GM21423 (cell line): ENCODE data around the gene PLCL1.

ENCODE experiments used
- ATAC-seq: cut with Tn5 transposase; IDR thresholded peaks from one replicate; pipeline ENCODE4 v1.9.1; 2021; ENCODE audit warnings: mild to moderate bottlenecking, moderate library complexity; ENCODE audit not compliant: unreplicated experiment

The PLCL1 gene

DNA sequence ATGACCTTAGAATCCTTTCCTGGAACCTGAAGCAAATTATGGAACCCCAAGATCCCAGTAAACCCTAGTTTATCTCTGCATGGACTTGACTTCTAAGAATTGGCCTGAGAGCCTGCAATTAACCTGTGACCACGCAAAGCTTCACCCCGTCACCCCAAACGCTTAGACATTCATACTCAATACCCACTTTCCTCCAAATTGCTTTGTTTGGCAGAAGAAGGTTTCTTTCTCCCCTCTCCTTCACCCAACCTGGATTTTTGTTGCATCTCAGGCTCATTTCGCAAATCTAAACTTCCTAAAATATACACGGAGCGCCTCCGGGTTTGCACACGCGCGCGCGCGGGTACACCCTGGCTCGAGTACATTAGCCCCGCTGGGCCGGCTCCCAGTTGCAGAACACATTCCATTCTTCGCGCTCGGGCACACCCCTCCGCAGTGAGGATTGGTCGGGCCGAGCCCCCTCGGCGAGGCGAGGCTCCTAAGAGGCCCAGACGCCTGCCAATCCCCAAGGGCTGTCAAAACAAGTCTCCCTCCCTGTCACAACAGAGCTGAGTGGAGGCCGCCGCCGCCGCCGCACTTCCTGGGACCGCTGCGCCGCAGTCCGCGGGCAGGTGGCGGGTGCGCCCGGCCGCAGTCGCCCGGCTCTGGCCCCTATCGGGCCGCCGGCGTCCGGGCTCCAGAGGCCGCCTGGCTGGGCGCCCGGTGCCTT is at the start of gene PLCL1:
PLCL1 (plus strand) TSS at position 545 of the 709 bp plus-strand sequence.
- ATAC-seq = peak; percentile 100

- no peak for ATAC-seq
These were observed 45.4 kb upstream of the PLCL1 start for GRCh38 chr2:197759013-197759412.

DNA sequence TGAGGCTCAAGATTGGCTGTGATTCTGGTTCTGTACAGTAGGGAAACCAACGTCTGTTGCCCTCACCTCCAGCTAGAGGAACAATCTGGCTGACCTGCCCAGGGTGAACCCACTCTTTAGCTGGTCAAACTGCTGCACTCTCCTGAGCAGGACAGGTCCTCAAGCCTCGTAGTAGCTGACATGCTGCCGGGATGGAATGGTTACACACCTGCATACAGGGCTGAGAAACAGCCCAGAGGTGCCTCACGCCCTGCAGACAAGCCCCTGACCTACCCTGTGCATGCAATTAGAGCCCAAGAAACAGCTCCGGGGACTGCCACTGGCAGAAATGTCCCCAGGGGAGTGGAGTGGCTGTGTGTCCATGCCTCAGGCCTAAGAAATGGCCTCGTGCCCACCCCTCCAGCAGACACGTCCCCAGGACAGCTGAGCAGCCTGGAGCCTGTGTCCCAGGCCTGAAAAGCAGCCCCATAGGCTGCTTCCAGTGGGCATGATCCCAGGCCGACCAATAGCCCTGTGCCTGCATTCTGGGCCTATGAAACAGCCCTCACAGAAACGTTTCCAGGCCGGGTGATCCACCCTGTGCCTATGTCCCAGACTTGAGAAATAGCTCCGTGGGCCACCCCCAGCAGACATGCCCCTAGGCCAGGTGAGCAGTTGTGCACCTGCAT is 44.6 kb upstream of the PLCL1 start:
- ATAC-seq = no peak

GRCh38 chr2:197760293-197760657 is 44.1 kb upstream of the PLCL1 start:
- ATAC-seq = no peak

- ATAC-seq = no peak
These were observed 26.5 kb upstream of the PLCL1 start for GRCh38 chr2:197777823-197778407.

- ATAC-seq = no peak
These were observed 25.1 kb upstream of the PLCL1 start for GRCh38 chr2:197779261-197779660.

DNA sequence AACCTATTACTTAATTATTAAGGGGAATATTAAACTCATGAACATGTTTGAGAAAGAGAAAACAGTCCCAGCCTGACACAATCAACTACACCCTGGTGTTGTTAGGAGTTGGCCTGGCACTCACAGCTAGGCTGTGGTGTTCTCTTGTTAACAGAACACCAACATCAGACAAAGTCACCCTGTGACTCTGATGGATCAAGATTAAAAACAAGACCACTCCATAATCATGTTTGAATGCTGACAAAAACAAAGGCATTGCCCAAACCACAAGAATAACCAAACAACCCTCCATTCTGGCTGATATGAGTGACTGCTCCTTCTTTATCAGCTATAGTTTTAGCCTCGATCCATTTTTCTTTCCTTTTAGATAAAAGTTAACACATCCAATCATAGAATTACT is 22.3 kb upstream of the PLCL1 start:
- no peak for ATAC-seq

DNA sequence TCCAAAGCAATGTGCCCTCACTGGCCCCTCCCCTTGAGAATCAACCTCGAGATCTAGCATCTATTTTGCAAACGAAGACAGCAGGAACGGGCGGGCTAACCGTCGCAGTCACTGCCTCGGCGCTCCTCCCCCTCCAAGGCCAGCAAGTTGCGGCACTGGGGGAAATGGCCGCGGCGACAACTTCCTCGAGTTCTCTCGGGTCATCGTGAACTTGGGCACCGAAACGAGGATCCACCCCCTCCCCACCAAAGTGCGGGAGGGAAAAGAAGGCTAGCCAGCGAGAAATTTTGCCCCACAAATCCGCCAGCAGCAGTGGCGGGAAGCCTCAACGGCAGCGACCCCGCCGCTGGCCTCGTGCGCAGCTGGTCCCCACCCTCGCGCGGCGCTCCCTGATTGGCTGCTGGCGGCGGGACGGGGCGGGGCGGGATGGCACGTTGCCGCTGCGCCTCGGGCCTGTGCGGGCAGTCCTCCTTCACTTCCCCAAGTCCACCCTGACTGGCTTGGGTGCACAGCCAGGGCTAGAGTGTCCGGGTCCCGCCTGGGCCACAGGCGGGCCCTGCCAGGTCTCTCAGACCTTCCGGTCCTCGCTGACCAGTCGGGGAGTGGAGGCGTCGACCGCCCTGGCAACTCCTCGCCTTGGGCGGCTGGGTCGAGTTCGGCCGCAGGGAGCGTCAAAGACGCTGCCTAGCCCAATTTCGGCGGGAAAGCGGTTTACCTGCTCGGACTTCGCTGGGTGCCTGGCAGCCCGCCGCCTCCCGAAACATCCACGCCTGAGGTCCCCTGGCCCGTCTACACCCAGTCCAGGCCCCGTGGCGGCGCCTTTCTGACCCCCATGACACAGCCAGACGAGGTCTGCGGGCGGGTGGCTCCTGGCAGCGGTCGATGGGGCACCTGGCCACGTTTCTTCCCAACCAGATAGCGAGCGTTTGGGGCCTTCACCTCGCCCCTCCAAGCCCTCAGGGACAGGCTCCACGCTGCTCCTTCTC is 19.1 kb upstream of the PLCL1 start, which contains the start of gene BOLL:
BOLL (minus strand) TSS at position 364 of the 986 bp plus-strand sequence. CDS start 3,469 bp downstream, outside the sequence.
- no peak for ATAC-seq

DNA sequence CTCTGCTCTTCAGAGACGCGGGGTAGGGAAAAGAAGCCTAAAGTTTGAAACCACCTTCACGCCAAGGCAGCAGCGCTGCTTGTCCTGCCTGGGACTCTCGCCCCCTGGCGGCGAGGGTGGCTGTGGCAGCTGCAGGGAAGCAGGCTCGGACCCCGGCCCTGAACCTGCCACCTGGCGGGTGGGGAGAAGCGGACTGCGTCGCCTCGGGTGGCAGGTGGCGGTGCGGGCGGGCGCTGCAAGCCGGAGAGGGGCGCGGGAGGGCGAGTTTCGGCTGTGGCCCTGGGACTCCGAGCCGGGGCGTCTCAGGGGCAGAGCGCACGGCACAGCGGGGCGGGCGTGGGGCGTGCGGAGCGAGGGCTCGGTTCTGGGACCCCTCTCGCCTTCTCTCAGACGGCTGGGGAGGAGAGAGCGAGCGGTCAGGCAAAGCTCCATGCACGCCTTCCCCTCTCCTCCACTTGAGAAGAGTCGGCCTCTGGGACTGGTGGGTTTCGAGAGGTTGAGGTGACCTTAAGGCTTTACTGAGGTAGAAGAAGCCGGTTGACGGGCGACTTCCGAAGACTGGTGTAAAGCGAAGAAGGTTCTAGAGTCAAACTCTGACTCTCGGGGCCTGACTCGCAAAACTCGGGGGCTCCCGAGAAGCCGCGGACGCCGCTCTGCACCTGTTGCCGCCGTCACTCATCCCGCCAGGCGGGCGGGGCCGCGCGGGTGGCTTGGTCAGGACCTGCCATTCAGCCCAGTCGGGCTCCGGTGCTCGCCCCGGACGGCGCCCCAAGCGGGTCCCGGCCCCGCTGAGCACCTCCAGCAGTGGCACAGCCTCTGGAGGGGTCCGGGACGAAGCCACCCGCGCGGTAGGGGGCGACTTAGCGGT is 18.1 kb upstream of the PLCL1 start:
- ATAC-seq = peak; percentile 60

- no peak for ATAC-seq
These were observed 10.9 kb upstream of the PLCL1 start for GRCh38 chr2:197793456-197793855.

- no peak for ATAC-seq
These were observed 9.1 kb upstream of the PLCL1 start for GRCh38 chr2:197795277-197795676.

DNA sequence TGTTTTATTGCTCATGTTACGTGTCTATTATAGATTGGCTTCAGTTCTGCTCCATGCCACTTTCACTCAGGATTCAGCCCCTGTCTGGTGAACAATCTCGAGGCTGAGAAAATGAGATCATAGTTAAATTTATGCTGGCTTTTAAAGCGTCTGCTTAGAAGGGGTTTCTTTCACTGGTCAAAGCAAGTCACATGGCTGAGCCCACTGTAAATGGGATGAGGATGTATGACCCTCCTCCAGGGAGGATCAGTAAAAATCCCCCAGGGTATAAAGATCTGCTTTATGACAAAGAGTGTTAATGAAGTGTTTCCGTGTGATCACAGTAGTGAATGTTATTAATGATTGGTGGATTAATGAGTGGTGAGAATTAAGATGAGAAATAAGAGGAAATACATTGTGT is 6.2 kb upstream of the PLCL1 start:
- ATAC-seq = no peak

DNA sequence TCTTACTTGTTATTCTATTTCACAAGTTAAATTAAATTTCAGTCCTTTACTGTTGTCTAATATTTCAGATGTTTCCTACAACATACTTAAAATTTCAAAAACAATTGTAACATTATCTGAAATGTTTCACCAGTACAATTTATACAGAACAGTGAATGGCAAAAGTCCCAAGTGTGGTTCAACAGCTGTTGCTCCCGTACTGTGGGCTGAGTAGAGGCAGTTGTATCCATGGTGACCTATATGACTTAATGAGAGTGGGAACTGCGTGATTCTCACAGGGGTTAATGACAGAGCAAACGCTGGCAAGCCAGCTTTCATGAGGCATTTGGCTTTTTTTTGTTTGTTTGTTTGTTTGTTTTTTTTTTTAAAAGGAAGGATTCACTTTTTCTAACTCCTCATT is 5.3 kb upstream of the PLCL1 start:
- ATAC-seq = no peak

DNA sequence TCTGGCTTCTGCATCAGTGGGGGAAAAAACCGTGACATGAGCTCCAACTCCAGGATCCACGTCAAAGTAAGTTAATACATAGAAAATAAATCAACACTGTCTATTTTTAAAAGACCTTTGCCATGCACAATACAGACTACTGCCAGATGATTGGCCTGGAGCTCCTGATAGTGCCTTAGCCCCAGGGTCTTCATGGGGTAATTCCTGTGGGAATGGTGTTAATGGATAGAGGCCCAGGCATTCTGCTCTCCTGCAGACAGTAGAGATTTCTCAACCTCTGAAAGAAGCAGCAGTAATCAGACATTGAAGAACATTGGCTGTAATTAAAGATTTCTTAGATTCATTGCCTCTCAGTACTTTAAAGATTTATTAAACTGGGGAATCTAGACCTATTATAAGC is 4.3 kb upstream of the PLCL1 start:
- no peak for ATAC-seq

GRCh38 chr2:197801033-197801432 is 3.4 kb upstream of the PLCL1 start:
- ATAC-seq = no peak

DNA sequence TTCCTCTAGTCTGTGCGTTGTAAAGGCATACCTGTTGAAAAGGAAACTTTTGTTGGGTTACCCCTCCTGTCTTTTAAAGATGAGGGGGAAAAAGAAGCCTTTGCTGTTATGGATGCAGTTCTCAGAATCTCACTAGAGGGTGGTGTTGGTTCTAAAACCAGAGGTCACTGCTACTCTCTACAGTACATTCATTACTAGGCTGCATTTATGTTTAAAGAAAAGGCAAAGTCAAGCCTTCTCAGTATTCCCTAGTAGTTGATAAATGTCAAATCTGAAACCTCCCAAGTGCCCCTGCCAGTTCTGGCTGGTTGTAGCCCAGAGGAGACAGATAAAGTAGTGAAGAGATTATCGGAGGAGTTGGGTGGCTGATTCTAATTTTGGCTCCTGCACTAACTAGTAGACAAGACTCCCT is 1.4 kb upstream of the PLCL1 start:
- ATAC-seq = peak; percentile 37

GRCh38 chr2:197804758-197805714 is 643 bp downstream of the PLCL1 start:
- peak; percentile 25 for ATAC-seq

- ATAC-seq = no peak
These were observed 1.6 kb downstream of the PLCL1 start for GRCh38 chr2:197805715-197806633.
